ENCODE results near the gene CHAT. TPM values are rescaled to one million over a fixed set of nuclear protein-coding genes. Genes with fewer than 3 reads are reported as not detected.

CHAT gene
- polyA plus RNA-seq, 1 donor (not counting 4 experiments of a cell fraction or from before 2014, with no cell fraction given), result not detected

DNA sequence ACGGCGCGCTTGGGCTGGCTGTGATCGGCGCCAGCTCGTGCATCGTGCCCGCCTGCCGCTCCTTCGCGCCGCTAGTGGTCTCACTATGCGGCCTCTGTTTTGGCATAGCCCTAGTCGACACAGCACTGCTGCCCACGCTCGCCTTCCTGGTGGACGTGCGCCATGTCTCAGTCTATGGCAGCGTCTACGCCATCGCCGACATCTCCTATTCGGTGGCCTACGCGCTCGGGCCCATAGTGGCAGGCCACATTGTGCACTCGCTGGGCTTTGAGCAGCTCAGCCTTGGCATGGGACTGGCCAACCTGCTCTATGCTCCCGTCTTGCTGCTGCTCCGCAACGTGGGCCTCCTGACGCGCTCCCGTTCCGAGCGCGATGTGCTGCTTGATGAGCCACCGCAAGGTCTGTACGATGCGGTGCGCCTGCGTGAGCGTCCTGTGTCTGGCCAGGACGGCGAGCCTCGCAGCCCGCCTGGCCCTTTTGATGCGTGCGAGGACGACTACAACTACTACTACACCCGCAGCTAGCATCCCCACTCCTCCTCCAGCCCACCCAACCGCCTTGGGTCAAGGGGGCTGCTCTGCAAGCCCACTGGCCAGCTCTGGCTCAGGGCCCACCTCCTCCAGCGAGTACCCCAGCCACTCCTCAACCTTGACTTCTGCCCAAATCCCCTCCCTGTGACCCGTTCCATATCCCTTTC, 1.9 kb upstream of the CHAT start:
- dilution Hi-C loops (cut with MboI; ENCODE audit: extremely low pct_ligation_motif_present, low sequenced_read_pairs), result no loop called here

DNA sequence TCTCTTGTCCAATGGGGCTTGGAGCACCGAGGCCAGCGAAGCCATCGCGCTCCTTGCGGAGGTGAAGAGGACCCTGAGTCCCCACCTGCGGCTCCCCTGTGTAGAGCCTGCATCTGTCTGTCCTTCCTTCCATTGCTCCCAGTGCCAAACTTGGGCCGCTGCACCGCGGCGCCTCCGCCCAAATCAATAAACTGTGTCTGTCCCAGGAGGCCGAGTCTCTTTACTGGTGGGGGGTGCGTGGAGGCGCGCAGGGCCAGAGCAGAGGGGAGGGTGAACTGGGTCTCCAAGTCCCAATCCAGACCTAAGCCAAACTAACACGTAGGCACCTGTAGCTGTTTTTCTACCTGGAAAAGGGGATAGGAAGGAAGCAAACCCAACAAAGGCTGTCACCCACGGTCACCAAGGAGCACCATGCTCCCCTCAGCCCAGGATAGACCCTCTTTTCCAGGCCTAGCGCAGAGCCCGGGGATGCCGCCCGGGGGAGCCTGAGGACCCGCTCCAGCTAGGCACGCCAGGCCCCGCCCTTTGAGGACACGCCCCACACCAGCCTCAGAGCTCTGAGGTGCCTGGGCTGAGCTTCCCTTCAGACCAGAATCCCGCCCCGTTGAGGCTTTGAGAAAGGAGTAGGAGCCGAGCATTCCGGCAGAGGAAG, 1.2 kb upstream of the CHAT start:
- peaks cover 97% of the 10 kb centered on the region for H3K27me3 ChIP-seq (ENCODE audit: control insufficient read depth, extremely low read depth, insufficient read depth, low read length)
- no peak overlapping the region for H3K4me3 ChIP-seq (ENCODE audit: control insufficient read depth in 2 of 3, extremely low read depth in 1 of 3, insufficient read depth in 2 of 3, low read depth in 1 of 3, low read length in 3 of 3)
- FAIRE-seq (no peak), DNase-seq (ENCODE audit: low read depth, low spot score) (no peak)
- no peak for TF ChIP-seq EZH2 (IDR thresholded peaks at IDR 0.05; ENCODE audit: low read length)
- TF ChIP-seq, protein P1, sequence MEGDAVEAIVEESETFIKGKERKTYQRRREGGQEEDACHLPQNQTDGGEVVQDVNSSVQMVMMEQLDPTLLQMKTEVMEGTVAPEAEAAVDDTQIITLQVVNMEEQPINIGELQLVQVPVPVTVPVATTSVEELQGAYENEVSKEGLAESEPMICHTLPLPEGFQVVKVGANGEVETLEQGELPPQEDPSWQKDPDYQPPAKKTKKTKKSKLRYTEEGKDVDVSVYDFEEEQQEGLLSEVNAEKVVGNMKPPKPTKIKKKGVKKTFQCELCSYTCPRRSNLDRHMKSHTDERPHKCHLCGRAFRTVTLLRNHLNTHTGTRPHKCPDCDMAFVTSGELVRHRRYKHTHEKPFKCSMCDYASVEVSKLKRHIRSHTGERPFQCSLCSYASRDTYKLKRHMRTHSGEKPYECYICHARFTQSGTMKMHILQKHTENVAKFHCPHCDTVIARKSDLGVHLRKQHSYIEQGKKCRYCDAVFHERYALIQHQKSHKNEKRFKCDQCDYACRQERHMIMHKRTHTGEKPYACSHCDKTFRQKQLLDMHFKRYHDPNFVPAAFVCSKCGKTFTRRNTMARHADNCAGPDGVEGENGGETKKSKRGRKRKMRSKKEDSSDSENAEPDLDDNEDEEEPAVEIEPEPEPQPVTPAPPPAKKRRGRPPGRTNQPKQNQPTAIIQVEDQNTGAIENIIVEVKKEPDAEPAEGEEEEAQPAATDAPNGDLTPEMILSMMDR (optimal IDR thresholded peaks at IDR 0.05 in 1 of 3, IDR thresholded peaks at IDR 0.05 in 1 of 3, conservative IDR thresholded peaks at IDR 0.05 in 1 of 3; ENCODE audit: extremely low read depth in 1 of 3, insufficient read depth in 2 of 3, low read length in 3 of 3), result no peak
- no peaks in the 10 kb centered on the region for H4K20me1 ChIP-seq (ENCODE audit: control insufficient read depth, extremely low read depth, insufficient read depth, low read length)
- peaks cover 4% of the 10 kb centered on the region for H3K9me3 ChIP-seq (ENCODE audit: control insufficient read depth, low read depth, low read length)
- H2AFZ ChIP-seq (ENCODE audit: control insufficient read depth, low read length), result no peak overlapping the region
- H3K27ac ChIP-seq (ENCODE audit: control insufficient read depth, insufficient read depth, low read length), result no peak overlapping the region
- no peak overlapping the region for H3K9ac ChIP-seq (ENCODE audit: control insufficient read depth, extremely low read depth, insufficient read depth, low read length)
- H3K79me2 ChIP-seq (ENCODE audit: control insufficient read depth, insufficient read depth, low read length), result no peaks in the 10 kb centered on the region
- H3K36me3 ChIP-seq (ENCODE audit: control insufficient read depth in 2 of 2, extremely low read depth in 1 of 2, insufficient read depth in 2 of 2, low read length in 2 of 2), result no peaks in the 10 kb centered on the region
- peaks cover 2% of the 10 kb centered on the region for H3K4me1 ChIP-seq (ENCODE audit: control insufficient read depth, extremely low read depth, insufficient read depth, low read length)
- no peaks in the 10 kb centered on the region for H3K9me1 ChIP-seq (ENCODE audit: control insufficient read depth, extremely low read depth, insufficient read depth, low read length)
- no peak overlapping the region for H3K4me2 ChIP-seq (ENCODE audit: control insufficient read depth, extremely low read depth, insufficient read depth, low read depth, low read length)
- dilution Hi-C loops (cut with MboI; ENCODE audit: extremely low pct_ligation_motif_present, low sequenced_read_pairs), result no loop called here

More for the DNA sequence above, 1.9 kb upstream of the CHAT start:
- TF ChIP-seq, protein P1 (optimal IDR thresholded peaks at IDR 0.05 in 1 of 3, IDR thresholded peaks at IDR 0.05 in 1 of 3, conservative IDR thresholded peaks at IDR 0.05 in 1 of 3; ENCODE audit: extremely low read depth in 1 of 3, insufficient read depth in 2 of 3, low read length in 3 of 3), result no peak
- peak; percentile 37 for TF ChIP-seq EZH2 (IDR thresholded peaks at IDR 0.05; ENCODE audit: low read length)
- no peaks in the 10 kb centered on the region for H3K79me2 ChIP-seq (ENCODE audit: control insufficient read depth, insufficient read depth, low read length)
- H2AFZ ChIP-seq (ENCODE audit: control insufficient read depth, low read length), result no peak overlapping the region
- peaks cover 2% of the 10 kb centered on the region for H3K4me1 ChIP-seq (ENCODE audit: control insufficient read depth, extremely low read depth, insufficient read depth, low read length)
- no peak overlapping the region for H3K27ac ChIP-seq (ENCODE audit: control insufficient read depth, insufficient read depth, low read length)
- peaks cover 97% of the 10 kb centered on the region for H3K27me3 ChIP-seq (ENCODE audit: control insufficient read depth, extremely low read depth, insufficient read depth, low read length)
- no peak overlapping the region for H3K9ac ChIP-seq (ENCODE audit: control insufficient read depth, extremely low read depth, insufficient read depth, low read length)
- H3K4me2 ChIP-seq (ENCODE audit: control insufficient read depth, extremely low read depth, insufficient read depth, low read depth, low read length), result no peak overlapping the region
- no peak overlapping the region for H3K4me3 ChIP-seq (ENCODE audit: control insufficient read depth in 2 of 3, extremely low read depth in 1 of 3, insufficient read depth in 2 of 3, low read depth in 1 of 3, low read length in 3 of 3)
- peaks cover 4% of the 10 kb centered on the region for H3K9me3 ChIP-seq (ENCODE audit: control insufficient read depth, low read depth, low read length)
- H3K9me1 ChIP-seq (ENCODE audit: control insufficient read depth, extremely low read depth, insufficient read depth, low read length), result no peaks in the 10 kb centered on the region
- FAIRE-seq, result no peak
- no peak for DNase-seq (ENCODE audit: low read depth, low spot score)
- H3K36me3 ChIP-seq (ENCODE audit: control insufficient read depth in 2 of 2, extremely low read depth in 1 of 2, insufficient read depth in 2 of 2, low read length in 2 of 2), result no peaks in the 10 kb centered on the region
- H4K20me1 ChIP-seq (ENCODE audit: control insufficient read depth, extremely low read depth, insufficient read depth, low read length), result no peaks in the 10 kb centered on the region
